Measurements from ENCODE around the gene MNX1.

MNX1 gene

GRCh38 chr7:157014635-157015555 lies 4.4 kb upstream of the MNX1 start:
- no peak for DNase-seq

GRCh38 chr7:157013602-157014549 lies 3.4 kb upstream of the MNX1 start:
- no peak for DNase-seq

DNA sequence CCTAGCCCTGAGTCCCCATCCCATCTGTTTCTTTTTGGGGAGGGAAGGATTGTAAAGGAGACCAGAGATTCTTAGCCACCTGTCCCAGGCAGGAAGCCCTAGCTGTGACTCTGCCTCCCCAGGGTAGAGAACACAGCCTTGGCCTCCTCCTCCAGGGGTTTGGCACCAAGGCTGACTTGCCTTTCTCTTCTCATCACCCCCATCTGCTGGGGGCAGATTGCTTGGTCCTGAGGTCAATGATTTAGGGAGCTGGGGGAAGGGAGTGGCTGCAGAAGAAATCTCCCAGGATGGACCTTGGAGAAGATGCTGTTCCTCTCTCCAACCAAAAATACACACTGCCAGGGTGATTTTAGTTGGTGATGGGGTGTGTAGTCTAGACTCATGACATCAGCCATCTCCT lies 2.6 kb upstream of the MNX1 start:
- DNase-seq = no peak

DNA sequence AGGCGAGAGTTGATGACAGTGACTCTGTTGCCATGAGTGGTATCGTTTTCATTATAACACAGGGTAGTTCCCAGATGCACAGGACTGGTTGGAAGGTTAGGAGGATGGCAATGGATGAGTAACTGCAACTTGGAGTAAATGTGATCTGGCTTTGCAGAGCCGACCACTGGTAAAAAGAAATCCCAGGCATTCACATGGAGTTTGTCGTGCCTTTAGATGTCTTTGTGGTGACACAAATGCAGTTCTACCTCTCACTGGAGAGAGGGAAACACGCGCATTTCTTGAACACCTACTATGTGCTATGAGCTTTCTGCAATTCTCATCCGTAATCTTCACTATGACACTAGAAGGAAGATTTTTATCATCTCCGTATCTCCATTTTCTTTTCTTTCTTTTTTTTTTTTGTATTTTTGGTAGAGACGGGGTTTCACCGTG lies 1.7 kb upstream of the MNX1 start:
- no peak for DNase-seq

GRCh38 chr7:157011333-157012112 lies 1.1 kb upstream of the MNX1 start:
- DNase-seq = peak; percentile 45

GRCh38 chr7:157009778-157010587 lies 480 bp downstream of the MNX1 start:
- no peak for DNase-seq

GRCh38 chr7:157009170-157009777 lies 1.2 kb downstream of the MNX1 start:
- DNase-seq = peak; percentile 35

- DNase-seq = no peak
Observed at GRCh38 chr7:157008206-157009169, 2.0 kb downstream of the MNX1 start.

GRCh38 chr7:157007470-157008066 lies 2.9 kb downstream of the MNX1 start:
- no peak for DNase-seq

- DNase-seq = no peak
Observed at GRCh38 chr7:157006829-157007469, 3.5 kb downstream of the MNX1 start.

- no peak for DNase-seq
Observed at GRCh38 chr7:157006205-157006747, 4.2 kb downstream of the MNX1 start.

- DNase-seq = no peak
Observed at GRCh38 chr7:157005456-157006204, 4.8 kb downstream of the MNX1 start.

DNA sequence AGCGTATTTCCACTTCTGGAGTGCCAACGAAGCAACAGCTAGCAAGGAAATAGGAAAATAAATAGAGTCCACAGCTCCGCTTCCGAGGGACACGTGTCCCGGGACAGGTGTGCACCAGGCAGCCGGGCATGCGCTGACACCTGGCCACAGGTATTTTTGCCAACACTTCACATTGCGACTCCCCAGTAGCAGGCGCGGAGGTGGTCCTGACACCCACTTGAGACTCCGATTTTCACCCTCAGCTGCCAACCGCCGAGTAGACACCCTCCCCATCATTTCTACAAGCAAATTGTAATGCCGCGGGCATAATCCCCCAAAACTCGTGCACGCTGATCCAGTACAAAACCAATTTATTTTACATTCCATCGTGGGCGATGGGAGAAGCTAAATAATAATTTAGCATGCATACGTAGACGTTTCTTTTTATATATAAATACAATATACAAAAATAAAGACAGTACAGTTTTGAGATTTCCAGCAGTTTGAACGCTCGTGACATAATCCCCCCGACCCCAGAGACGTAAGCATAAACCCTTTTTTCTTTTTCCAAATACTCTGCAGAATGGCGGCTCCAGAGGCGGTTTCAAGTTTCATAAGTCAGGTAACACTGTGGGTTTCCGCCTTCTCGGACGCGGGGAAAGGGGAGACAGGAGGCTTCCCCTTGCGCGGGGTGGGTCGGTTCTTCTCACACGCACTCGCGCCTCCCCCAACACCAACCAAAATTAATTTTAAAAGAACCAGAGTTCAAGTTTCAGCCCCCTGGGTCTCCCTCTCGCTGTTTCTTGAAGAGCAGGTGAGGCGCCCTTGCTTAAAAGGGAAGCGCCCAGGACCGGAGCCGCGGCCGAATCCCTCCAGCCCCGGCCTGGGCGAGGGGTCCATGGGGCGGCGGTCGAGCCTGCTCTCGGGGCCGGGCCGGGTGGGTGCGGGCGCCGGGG lies 5.7 kb downstream of the MNX1 start:
- no peak for DNase-seq

DNA sequence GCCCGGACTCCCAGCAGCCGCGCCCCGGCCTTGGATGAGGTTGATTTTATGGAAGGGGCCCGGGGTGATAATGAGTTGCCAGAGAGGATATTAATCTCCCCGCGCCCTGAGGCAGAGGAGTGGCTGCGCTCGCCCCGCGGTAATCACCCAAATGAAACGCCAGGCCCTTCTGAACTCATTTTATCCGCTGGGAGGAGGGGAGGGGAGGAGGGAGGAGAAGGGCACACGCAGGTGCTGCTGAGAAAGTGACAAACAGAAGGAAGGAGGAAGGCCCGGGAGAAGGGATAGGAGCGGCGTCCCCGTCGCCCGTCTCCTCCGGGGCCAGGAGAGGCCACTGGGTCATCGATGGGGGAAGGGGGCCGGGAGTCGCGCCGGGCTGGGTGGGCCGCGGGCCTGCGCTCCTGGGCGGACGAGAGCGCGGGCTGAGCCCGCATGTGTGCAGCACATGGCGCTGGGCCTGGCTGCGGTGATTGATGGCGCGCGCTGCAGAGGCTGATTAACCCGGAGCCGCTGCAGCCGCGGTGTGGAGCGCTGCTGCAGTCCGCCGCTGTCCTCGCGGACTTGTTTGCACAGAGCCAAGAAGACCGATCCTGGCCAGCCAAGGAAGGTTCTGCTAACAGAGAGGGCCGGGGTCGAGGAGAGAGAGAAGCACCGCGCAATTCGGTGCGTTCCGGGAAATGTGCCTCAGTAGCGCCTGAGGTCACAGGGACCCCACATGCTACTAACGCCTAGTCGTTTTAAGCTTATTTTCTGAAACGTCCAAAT lies 6.5 kb downstream of the MNX1 start:
- DNase-seq = no peak

GRCh38 chr7:157003445-157003755 lies 7.1 kb downstream of the MNX1 start:
- no peak for DNase-seq

DNA sequence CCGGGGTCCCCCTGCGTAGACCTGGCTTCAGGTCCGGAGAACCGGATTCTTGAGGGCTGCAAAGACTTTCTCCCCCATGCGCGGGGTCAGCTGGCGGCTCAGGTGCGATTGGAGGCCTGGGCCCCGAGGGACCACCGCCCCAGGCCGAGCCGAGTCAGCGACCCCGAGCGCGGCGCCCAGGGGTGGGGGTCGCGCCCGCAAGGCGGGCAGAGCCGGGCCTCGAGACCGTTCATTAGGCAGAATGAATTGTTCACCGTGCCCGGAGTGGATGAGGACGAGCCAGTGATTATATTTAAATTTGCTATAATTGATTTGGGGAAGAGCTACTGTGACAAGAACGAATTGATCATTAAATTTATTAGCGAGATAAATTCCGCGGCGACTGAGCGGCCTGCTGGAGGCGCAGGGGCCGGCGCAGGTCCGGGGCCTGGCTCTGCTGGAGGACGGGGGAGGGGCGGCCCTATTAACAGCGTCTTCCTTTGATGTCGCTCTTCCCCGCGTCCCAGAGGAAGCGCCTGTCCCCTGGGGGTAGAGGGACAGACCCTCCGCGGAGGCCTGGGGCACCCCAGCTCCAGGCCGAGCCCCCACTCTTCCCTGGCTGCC lies 7.5 kb downstream of the MNX1 start:
- no peak for DNase-seq

Data from NCI-H1092 (cell line).